ENCODE data around the gene MAMDC2. TPM values are rescaled to one million over a fixed set of nuclear protein-coding genes. Genes with fewer than 3 reads are reported as not detected.

MAMDC2 gene
- total RNA-seq, 2 donors from 2014 or later, result 25.4 to 29.0 TPM

DNA sequence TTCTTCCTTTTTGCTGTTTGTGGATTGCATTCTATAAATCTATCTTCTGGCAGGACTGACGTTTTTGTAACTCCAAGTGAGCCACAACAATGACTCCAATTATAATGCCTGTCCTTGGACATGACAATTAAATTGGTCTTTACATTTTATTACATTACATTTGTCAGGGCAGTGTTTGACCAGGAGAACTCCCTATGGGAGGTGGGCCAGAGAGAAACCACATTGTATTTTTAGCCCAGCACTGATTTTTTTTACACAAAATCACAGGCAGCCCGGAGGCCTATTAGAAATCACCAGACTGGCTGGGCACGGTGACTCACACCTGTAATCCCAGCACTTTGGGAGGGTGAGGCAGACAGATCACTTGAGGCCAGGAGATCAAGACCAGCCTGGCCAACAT is 116.0 kb downstream of the MAMDC2 start:
- no peaks in the 10 kb centered on the region for H3K36me3 ChIP-seq
- DNase-seq (ENCODE audit: low spot score), result no peak
- no peak overlapping the region for H3K27ac ChIP-seq
- H3K27me3 ChIP-seq (replicated peaks; ENCODE audit: insufficient read depth), result no peaks in the 10 kb centered on the region
- H3K9me3 ChIP-seq, result no peaks in the 10 kb centered on the region
- no peak overlapping the region for H3K4me3 ChIP-seq
- TF ChIP-seq, protein P1, sequence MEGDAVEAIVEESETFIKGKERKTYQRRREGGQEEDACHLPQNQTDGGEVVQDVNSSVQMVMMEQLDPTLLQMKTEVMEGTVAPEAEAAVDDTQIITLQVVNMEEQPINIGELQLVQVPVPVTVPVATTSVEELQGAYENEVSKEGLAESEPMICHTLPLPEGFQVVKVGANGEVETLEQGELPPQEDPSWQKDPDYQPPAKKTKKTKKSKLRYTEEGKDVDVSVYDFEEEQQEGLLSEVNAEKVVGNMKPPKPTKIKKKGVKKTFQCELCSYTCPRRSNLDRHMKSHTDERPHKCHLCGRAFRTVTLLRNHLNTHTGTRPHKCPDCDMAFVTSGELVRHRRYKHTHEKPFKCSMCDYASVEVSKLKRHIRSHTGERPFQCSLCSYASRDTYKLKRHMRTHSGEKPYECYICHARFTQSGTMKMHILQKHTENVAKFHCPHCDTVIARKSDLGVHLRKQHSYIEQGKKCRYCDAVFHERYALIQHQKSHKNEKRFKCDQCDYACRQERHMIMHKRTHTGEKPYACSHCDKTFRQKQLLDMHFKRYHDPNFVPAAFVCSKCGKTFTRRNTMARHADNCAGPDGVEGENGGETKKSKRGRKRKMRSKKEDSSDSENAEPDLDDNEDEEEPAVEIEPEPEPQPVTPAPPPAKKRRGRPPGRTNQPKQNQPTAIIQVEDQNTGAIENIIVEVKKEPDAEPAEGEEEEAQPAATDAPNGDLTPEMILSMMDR (IDR thresholded peaks at IDR 0.05), result no peak
- H3K4me1 ChIP-seq (ENCODE audit: control insufficient read depth in 1 of 2, low read depth in 2 of 2), result peaks cover 6 to 28% of the 10 kb centered on the region in 2 donors
- ATAC-seq (ENCODE audit: insufficient number of reproducible peaks, low FRiP score, low read depth), result no peak

- TF ChIP-seq, protein P1 (IDR thresholded peaks at IDR 0.05), result no peak
- no peak for DNase-seq (ENCODE audit: low spot score)
- H3K4me1 ChIP-seq (ENCODE audit: control insufficient read depth in 1 of 2, low read depth in 2 of 2), result peaks cover 6 to 28% of the 10 kb centered on the region in 2 donors
- H3K27me3 ChIP-seq (replicated peaks; ENCODE audit: insufficient read depth), result no peaks in the 10 kb centered on the region
- no peaks in the 10 kb centered on the region for H3K36me3 ChIP-seq
- H3K27ac ChIP-seq, result peak overlapping the region; percentile 63 to 71
- no peak overlapping the region for H3K4me3 ChIP-seq
- no peaks in the 10 kb centered on the region for H3K9me3 ChIP-seq
- no peak for ATAC-seq (ENCODE audit: insufficient number of reproducible peaks, low FRiP score, low read depth)
Observed at GRCh38 chr9:70160686-70161600, 117.3 kb downstream of the MAMDC2 start.

DNA sequence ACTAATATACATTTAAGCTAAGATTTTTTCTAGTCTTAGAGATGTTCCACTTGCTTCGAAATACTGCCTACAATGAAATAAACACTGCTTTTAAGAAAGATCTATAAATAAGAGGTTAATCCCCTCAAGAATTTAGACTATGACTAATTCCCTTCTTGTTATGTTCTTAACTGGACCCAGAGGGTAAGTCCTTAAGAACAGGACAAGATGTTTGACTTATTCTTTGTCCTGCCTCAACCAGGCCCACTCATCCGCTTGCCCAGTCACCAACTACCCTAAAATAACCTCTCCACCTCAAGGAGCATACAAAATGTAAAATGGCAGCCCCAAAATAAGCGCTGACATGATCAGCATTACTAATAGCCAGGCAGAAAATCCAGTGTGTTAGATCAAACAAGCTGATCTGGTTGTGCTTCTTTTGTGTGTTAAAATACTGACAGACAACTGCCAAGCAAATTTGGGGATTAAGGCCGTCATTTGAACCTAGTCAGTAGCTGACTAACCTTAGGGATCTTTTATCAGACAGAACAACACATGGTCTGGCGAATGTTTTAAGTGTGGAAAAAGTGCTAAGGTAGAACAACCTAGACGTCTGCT is 121.5 kb downstream of the MAMDC2 start:
- H3K27ac ChIP-seq, result no peak overlapping the region
- H3K27me3 ChIP-seq (replicated peaks; ENCODE audit: insufficient read depth), result no peaks in the 10 kb centered on the region
- DNase-seq (ENCODE audit: low spot score) (no peak), ATAC-seq (ENCODE audit: insufficient number of reproducible peaks, low FRiP score, low read depth) (no peak)
- H3K4me1 ChIP-seq (ENCODE audit: control insufficient read depth in 1 of 2, low read depth in 2 of 2), result peaks cover 6 to 27% of the 10 kb centered on the region in 2 donors
- no peaks in the 10 kb centered on the region for H3K36me3 ChIP-seq
- H3K4me3 ChIP-seq, result no peak overlapping the region
- no peaks in the 10 kb centered on the region for H3K9me3 ChIP-seq
- TF ChIP-seq, protein P1 (IDR thresholded peaks at IDR 0.05), result no peak

DNA sequence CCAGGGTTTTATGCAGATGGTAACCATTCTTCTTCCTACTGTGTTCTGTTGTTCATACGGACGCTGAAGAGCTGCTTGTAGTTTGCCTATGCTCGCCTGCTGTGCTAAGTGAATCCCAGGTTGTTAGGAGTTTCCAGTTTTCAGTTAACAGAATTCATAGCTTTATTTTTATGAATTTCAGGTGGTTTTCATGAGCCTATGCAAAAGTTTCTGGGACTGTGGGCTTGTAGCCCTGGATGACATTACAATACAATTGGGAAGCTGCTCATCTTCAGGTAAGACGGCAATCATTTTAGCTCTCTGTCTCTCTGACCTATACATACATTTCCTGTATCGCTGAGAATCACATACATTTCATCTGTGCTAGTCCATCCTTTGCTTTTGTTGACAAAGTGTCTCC is 124.9 kb downstream of the MAMDC2 start:
- Histone ChIP-seq H3K27ac (no peak overlapping the region), H3K4me1 (ENCODE audit: control insufficient read depth in 1 of 2, low read depth in 2 of 2) (no peaks in the 10 kb centered on the region), H3K9me3 (no peaks in the 10 kb centered on the region), H3K27me3 (replicated peaks; ENCODE audit: insufficient read depth) (no peaks in the 10 kb centered on the region), H3K36me3 (peaks cover 7% of the 10 kb centered on the region), H3K4me3 (no peak overlapping the region)
- no peak for ATAC-seq (ENCODE audit: insufficient number of reproducible peaks, low FRiP score, low read depth)
- TF ChIP-seq, protein P1 (IDR thresholded peaks at IDR 0.05), result no peak
- DNase-seq (ENCODE audit: low spot score), result no peak

GRCh38 chr9:70169222-70169621 is 125.6 kb downstream of the MAMDC2 start:
- Histone ChIP-seq H3K9me3 (no peaks in the 10 kb centered on the region), H3K4me1 (ENCODE audit: control insufficient read depth in 1 of 2, low read depth in 2 of 2) (no peaks in the 10 kb centered on the region), H3K27ac (no peak overlapping the region), H3K4me3 (no peak overlapping the region), H3K36me3 (peaks cover 7% of the 10 kb centered on the region), H3K27me3 (replicated peaks; ENCODE audit: insufficient read depth) (no peaks in the 10 kb centered on the region)
- DNase-seq (ENCODE audit: low spot score), result no peak
- TF ChIP-seq, protein P1 (IDR thresholded peaks at IDR 0.05), result no peak
- ATAC-seq (ENCODE audit: insufficient number of reproducible peaks, low FRiP score, low read depth), result no peak

Measured in thoracic aorta (tissue), 2 donors.